Activated CD4-positive, alpha-beta memory T cell treated with anti-CD3 and anti-CD28 coated beads for 36 hours (primary cell): Measurements from ENCODE around the gene LRRN4CL. TPM values are rescaled to one million over a fixed set of nuclear protein-coding genes. Genes with fewer than 3 reads are reported as not detected.
"Not testable (repeated sequence)": the region's sequence is repeated elsewhere in the genome, so short reads cannot be mapped to it uniquely, and the experiment has no call there.

Experiments
- CTCF ChIA-PET: fragments of 350-600 bp; sonication (Branson Sonifier 250); formaldehyde crosslinking; loops from one replicate; lab custom pipeline; 2021; ENCODE audit warnings: antibody characterized with exemption, inconsistent platforms; lab: Charles Lee
- POLR2A ChIA-PET: fragments of 350-600 bp; sonication (Branson Sonifier 250); formaldehyde crosslinking; loops from one replicate; lab custom pipeline; 2021; ENCODE audit warnings: antibody characterized with exemption; lab: Charles Lee
- DNase-seq: peaks from one replicate; pipeline ENCODE4 v3.0.0-alpha.2; 2020
- H3K27ac Mint-ChIP-seq: one replicate; pipeline ENCODE4 v1.8.0; 2021; ENCODE audit warnings: mixed read lengths
- H3K27me3 Mint-ChIP-seq: one replicate; pipeline ENCODE4 v1.8.0; 2021; ENCODE audit warnings: mixed read lengths
- H3K36me3 Mint-ChIP-seq: one replicate; pipeline ENCODE4 v1.8.0; 2021; ENCODE audit warnings: mixed read lengths
- H3K4me1 Mint-ChIP-seq: one replicate; pipeline ENCODE4 v1.8.0; 2021; ENCODE audit warnings: low read depth, mixed read lengths
- H3K4me3 Mint-ChIP-seq: one replicate; pipeline ENCODE4 v1.8.0; 2021; ENCODE audit warnings: mild to moderate bottlenecking, mixed read lengths
- H3K9me3 Mint-ChIP-seq: one replicate; pipeline ENCODE4 v1.8.0; 2021; ENCODE audit warnings: mixed read lengths
- intact Hi-C: fragments of 100-400 bp; cut with micrococcal nuclease; formaldehyde crosslinking; loops from one replicate; pipeline ENCODE4 v1.15.1; 2023
- total RNA-seq, 2 experiments: library from RNA; stranded (reverse); gene quantifications; one replicate each; pipeline ENCODE4 v1.2.3, GENCODE V29; 2021

LRRN4CL gene
- total RNA-seq, 2 experiments from 2014 or later = 0.12 to 0.21 TPM

DNA sequence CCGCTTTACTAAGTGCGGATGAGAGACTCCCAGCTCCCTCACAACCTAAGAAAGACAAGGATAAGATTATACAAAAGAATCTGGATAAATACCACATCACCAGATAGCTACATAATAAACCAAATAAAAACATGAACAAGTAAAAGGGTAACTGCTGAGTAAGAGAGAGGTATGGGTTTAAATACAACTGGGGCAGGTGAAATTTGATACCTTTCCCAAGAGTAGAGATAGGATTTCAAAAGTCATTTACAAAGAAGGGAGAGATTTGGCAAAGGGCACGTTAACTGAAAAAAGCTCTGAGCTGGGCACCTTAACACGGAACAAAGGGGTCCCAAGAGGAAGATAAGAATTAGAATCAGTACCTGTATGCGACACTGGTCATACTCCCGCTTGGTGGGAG lies 12.2 kb downstream of the LRRN4CL start:
- POLR2A ChIA-PET = interaction anchor here (1.5 to 4.3 kb wide), 2 partner anchors 12 to 24 kb away, joined by 4 to 24 read pairs; partner anchors contain the start of genes C11orf98, CSKMT and INTS5
- no peak for DNase-seq
- no peak overlapping the region for H3K27ac Mint-ChIP-seq
- no peaks in the 10 kb centered on the region for H3K27me3 Mint-ChIP-seq
- H3K9me3 Mint-ChIP-seq = no peaks in the 10 kb centered on the region
- peaks cover 23% of the 10 kb centered on the region for H3K36me3 Mint-ChIP-seq
- peak overlapping the region; percentile 86 for H3K4me3 Mint-ChIP-seq
- H3K4me1 Mint-ChIP-seq = peaks cover 49% of the 10 kb centered on the region
- intact Hi-C loops = loop anchor here (10.0 kb wide), 1 partner anchor 252 kb away; no protein-coding TSS in a partner anchor
- CTCF ChIA-PET = interaction anchor here (0.6 to 1.5 kb wide), 3 partner anchors 17 to 310 kb away, joined by 3 to 4 read pairs (median 4); no protein-coding TSS in a partner anchor

DNA sequence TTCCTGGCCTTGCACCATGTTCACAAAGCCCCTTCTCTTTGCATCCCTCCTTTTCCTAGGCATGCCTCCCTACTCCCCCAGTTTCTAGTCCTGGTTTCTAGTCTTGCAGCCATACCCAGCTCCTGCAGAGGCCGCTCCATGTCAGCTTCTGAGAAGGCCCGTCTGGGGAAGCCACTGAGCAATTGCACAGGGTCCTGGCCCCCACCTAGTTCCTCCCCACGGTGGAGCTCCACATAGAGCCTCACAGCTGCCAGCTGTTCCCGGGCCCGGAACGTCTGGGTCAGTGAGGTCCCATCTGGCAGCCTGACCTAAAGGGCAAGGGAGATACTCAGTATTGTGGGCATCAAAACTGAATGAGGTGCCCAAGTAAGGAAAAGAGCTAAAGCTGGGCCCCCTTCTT lies 12.6 kb downstream of the LRRN4CL start:
- intact Hi-C loops = loop anchor here (10.0 kb wide), 1 partner anchor 252 kb away; no protein-coding TSS in a partner anchor
- peaks cover 50% of the 10 kb centered on the region for H3K4me1 Mint-ChIP-seq
- POLR2A ChIA-PET = interaction anchor here (1.5 to 4.3 kb wide), 2 partner anchors 11 to 23 kb away, joined by 4 to 24 read pairs; partner anchors contain the start of genes C11orf98, CSKMT and INTS5
- no peak overlapping the region for H3K27ac Mint-ChIP-seq
- CTCF ChIA-PET = interaction anchor here (1.0 to 1.5 kb wide), 2 partner anchors 17 to 19 kb away, joined by 4 read pairs; no protein-coding TSS in a partner anchor
- no peaks in the 10 kb centered on the region for H3K27me3 Mint-ChIP-seq
- peaks cover 26% of the 10 kb centered on the region for H3K36me3 Mint-ChIP-seq
- no peak for DNase-seq
- no peaks in the 10 kb centered on the region for H3K9me3 Mint-ChIP-seq
- no peak overlapping the region for H3K4me3 Mint-ChIP-seq

DNA sequence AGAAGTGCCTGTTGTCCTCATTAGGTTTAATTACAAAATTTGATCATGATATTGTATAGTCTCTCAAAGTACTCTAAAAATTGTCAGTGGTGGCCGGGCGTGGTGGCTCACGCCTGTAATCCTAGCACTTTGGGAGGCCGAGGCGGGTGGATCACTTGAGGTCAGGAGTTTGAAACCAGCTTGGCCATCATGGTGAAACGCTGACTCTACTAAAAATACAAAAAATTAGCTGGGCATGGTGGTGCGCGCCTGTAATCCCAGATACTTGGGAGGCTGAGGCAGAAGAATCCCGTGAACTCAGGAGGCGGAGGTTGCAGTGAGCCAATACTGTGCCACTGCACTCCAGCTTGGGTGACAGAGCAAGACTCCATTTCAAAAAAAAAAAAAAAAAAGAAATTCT lies 13.9 kb downstream of the LRRN4CL start:
- Mint-ChIP-seq H3K4me1 (peaks cover 45% of the 10 kb centered on the region), H3K36me3 (peaks cover 34% of the 10 kb centered on the region)
- H3K27me3 Mint-ChIP-seq, H3K4me3 Mint-ChIP-seq, DNase-seq, H3K27ac Mint-ChIP-seq, H3K9me3 Mint-ChIP-seq, CTCF ChIA-PET: not testable (repeated sequence)
- intact Hi-C loops = loop anchor here (10.0 kb wide), 1 partner anchor 251 kb away; no protein-coding TSS in a partner anchor
- POLR2A ChIA-PET = interaction anchor here (0.6 to 4.3 kb wide), 2 partner anchors 10 to 34 kb away, joined by 3 to 24 read pairs; partner anchors contain the start of genes C11orf98 and CSKMT

DNA sequence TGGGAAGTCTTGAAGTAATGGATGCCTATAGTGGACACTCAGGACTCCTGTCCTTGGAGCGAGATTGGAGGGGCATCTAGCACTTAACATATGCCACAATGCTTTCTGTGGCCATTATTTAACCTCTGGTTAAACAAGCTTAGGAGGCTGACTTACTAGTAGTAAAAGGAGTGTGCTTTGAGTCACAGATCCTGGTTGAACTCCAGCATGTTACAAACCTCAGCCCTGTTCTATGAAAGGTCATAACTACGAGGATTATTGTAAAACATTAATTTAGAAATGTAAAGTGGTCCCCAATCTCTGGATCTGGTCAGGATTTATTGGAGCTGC lies 16.2 kb downstream of the LRRN4CL start:
- POLR2A ChIA-PET = interaction anchor here (0.6 to 4.3 kb wide), 5 partner anchors 8 to 108 kb away, joined by 3 to 24 read pairs (median 11); partner anchors contain the start of genes C11orf98, CSKMT, HNRNPUL2 and TTC9C
- Mint-ChIP-seq H3K9me3 (no peaks in the 10 kb centered on the region), H3K27me3 (no peaks in the 10 kb centered on the region), H3K4me1 (peaks cover 55% of the 10 kb centered on the region), H3K4me3 (peak overlapping the region; percentile 94), H3K36me3 (peaks cover 41% of the 10 kb centered on the region), H3K27ac (peak overlapping the region; percentile 98)
- no peak for DNase-seq
- intact Hi-C loops = loop anchor here (10.0 kb wide), 1 partner anchor 248 kb away; no protein-coding TSS in a partner anchor
- CTCF ChIA-PET = interaction anchor here (0.8 to 1.9 kb wide), 4 partner anchors 8 to 249 kb away, joined by 3 to 4 read pairs (median 3); partner anchors contain the start of genes C11orf98, CSKMT and SLC3A2

- Mint-ChIP-seq H3K4me3 (peak within 1 kb of the TSS; percentile 94), H3K27ac (peak within 1 kb of the TSS; percentile 98), H3K4me1 (peaks cover 55% of the 10 kb centered on the region), H3K27me3 (no peaks in the 10 kb centered on the region), H3K9me3 (no peaks in the 10 kb centered on the region), H3K36me3 (peaks cover 39% of the 10 kb centered on the region)
- ChIA-PET CTCF (interaction anchor here (0.6 to 2.4 kb wide), 8 partner anchors 15 to 114 kb away, joined by 3 to 13 read pairs (median 6); partner anchors contain the start of genes B3GAT3, HNRNPUL2 and TUT1), POLR2A (interaction anchor here (0.5 to 4.5 kb wide), 31 partner anchors 9 to 209 kb away, joined by 3 to 43 read pairs (median 7); partner anchors contain the start of genes B3GAT3, BSCL2, EEF1G and GANAB)
- intact Hi-C loops = loop anchor here (1.0 to 10.0 kb wide), 4 partner anchors 8 to 247 kb away; partner anchors contain the start of genes HNRNPUL2, INTS5 and UBXN1
- peak; percentile 93 for DNase-seq
Measured at GRCh38 chr11:62671608-62672389, 17.5 kb downstream of the LRRN4CL start, which contains the start of the genes LBHD1 and UQCC3. Gene LBHD1, minus strand, starts transcription at chr11:62672267. Its CDS starts 2,236 bp downstream, at chr11:62670031. Gene UQCC3, plus strand, starts transcription at chr11:62671673. Its CDS starts 73 bp downstream, at chr11:62671746.

DNA sequence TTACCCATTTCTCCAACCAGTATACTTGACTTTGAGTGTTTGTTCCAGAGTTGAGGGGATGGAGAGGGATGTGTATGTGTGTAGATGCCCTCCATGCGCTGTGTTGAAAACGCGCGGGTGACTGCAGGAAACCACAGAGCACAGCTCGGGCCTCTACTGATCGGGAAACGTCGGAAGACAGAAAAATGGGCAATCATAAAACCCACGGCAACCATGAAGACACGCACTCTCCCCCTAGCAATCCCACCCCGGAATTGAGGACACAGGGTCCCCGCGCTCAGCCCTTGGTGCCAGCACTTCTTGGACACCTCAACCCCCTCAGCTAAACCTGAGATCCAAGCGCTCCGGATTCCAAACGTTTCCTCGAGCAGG lies 18.1 kb downstream of the LRRN4CL start:
- DNase-seq = no peak
- no peaks in the 10 kb centered on the region for H3K27me3 Mint-ChIP-seq

GRCh38 chr11:62669420-62670161 lies 19.7 kb downstream of the LRRN4CL start:
- ChIA-PET CTCF (interaction anchor here (0.7 to 2.4 kb wide), 7 partner anchors 16 to 245 kb away, joined by 3 to 8 read pairs (median 5); partner anchors contain the start of genes HNRNPUL2 and INTS5), POLR2A (interaction anchor here (0.6 to 4.5 kb wide), 6 partner anchors 17 to 196 kb away, joined by 3 to 43 read pairs (median 8); partner anchors contain the start of genes GANAB, INTS5 and TMEM179B)
- H3K4me3 Mint-ChIP-seq = peak overlapping the region; percentile 94
- H3K27me3 Mint-ChIP-seq = no peaks in the 10 kb centered on the region
- H3K9me3 Mint-ChIP-seq = no peaks in the 10 kb centered on the region
- intact Hi-C loops = loop anchor here (2.0 to 10.0 kb wide), 3 partner anchors 17 to 245 kb away; partner anchors contain the start of genes HNRNPUL2 and INTS5
- H3K27ac Mint-ChIP-seq = peak overlapping the region; percentile 98
- peaks cover 51% of the 10 kb centered on the region for H3K4me1 Mint-ChIP-seq
- no peak for DNase-seq
- peaks cover 48% of the 10 kb centered on the region for H3K36me3 Mint-ChIP-seq

More for the DNA sequence above, 18.1 kb downstream of the LRRN4CL start:
- peak overlapping the region; percentile 94 for H3K4me3 Mint-ChIP-seq
- peak overlapping the region; percentile 98 for H3K27ac Mint-ChIP-seq
- peaks cover 54% of the 10 kb centered on the region for H3K4me1 Mint-ChIP-seq
- H3K9me3 Mint-ChIP-seq = no peaks in the 10 kb centered on the region
- H3K36me3 Mint-ChIP-seq = peaks cover 41% of the 10 kb centered on the region
- intact Hi-C loops = loop anchor here (1.0 to 10.0 kb wide), 4 partner anchors 8 to 246 kb away; partner anchors contain the start of genes HNRNPUL2, INTS5 and UBXN1
- CTCF ChIA-PET = interaction anchor here (0.6 to 2.4 kb wide), 8 partner anchors 23 to 115 kb away, joined by 3 to 13 read pairs (median 6); partner anchors contain the start of genes B3GAT3, HNRNPUL2 and TUT1
- POLR2A ChIA-PET = interaction anchor here (0.9 to 4.5 kb wide), 27 partner anchors 8 to 210 kb away, joined by 3 to 43 read pairs (median 7); partner anchors contain the start of genes B3GAT3, BSCL2, EEF1G and GANAB

DNA sequence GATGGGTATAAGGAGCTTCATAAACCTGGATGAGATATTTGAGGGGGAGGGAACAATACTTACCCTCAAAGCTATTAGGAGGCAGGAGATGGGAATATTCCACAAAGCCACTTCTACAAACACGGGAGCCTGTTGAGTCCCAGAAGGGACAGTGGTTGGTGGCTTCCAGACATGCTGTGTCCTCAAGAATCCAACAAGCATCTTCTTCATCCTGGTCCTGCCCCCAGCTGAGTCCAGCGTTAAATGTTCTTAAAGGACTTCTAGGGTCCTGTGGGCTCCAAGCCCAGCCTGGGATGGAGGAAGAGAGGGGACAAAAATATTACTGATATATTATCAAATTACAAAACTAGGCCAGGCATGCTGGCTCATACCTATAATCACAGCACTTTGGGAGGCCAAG lies 21.9 kb downstream of the LRRN4CL start:
- H3K9me3 Mint-ChIP-seq = no peaks in the 10 kb centered on the region
- intact Hi-C loops = no loop called here
- no peak for DNase-seq
- peak overlapping the region; percentile 97 for H3K27ac Mint-ChIP-seq
- H3K27me3 Mint-ChIP-seq = no peaks in the 10 kb centered on the region
- H3K4me1 Mint-ChIP-seq = peaks cover 47% of the 10 kb centered on the region
- H3K36me3 Mint-ChIP-seq = peaks cover 54% of the 10 kb centered on the region
- ChIA-PET CTCF (interaction anchor here (0.7 to 2.5 kb wide), 9 partner anchors 10 to 242 kb away, joined by 3 to 6 read pairs (median 3); partner anchors contain the start of genes B3GAT3, EML3 and TMEM179B), POLR2A (interaction anchor here (0.8 to 5.4 kb wide), 12 partner anchors 15 to 214 kb away, joined by 3 to 71 read pairs (median 4); partner anchors contain the start of genes B3GAT3, EEF1G, GANAB and INTS5)
- peak overlapping the region; percentile 98 for H3K4me3 Mint-ChIP-seq

- DNase-seq = peak; percentile 27
- Mint-ChIP-seq H3K27ac (peak overlapping the region; percentile 97), H3K9me3 (no peaks in the 10 kb centered on the region), H3K36me3 (peaks cover 45% of the 10 kb centered on the region), H3K4me1 (peaks cover 43% of the 10 kb centered on the region), H3K4me3 (peak overlapping the region; percentile 98), H3K27me3 (no peaks in the 10 kb centered on the region)
- intact Hi-C loops = no loop called here
- ChIA-PET POLR2A (interaction anchor here (0.6 to 5.4 kb wide), 16 partner anchors 8 to 215 kb away, joined by 4 to 71 read pairs (median 17); partner anchors contain the start of genes EEF1G, GANAB, INTS5 and MTA2), CTCF (interaction anchor here (0.7 to 2.5 kb wide), 6 partner anchors 55 to 1307 kb away, joined by 3 to 6 read pairs (median 3); partner anchors contain the start of gene TMEM179B)
Measured at GRCh38 chr11:62666259-62666926, 22.9 kb downstream of the LRRN4CL start.
